Thoracic aorta (tissue), 2 donors: ENCODE results near the gene S100A2. TPM values are rescaled to one million over a fixed set of nuclear protein-coding genes. Genes with fewer than 3 reads are reported as not detected.

Experiments
- ATAC-seq: fragments of 150-250 bp; one replicate; pipeline ENCODE4 v1.8.0; 2017; ENCODE audit warnings: low read depth; ENCODE audit not compliant: insufficient number of reproducible peaks, low FRiP score
- DNase-seq: peaks from one replicate; pipeline ENCODE4 v3.0.0-alpha.2; 2020; ENCODE audit warnings: low spot score
- H3K27ac ChIP-seq, 2 donors: fragments of 200-600 bp; sonication (generic); 1 replicate in 1 of 2; 2 replicates in 1 of 2; pipeline ENCODE4 v1.5.1; 2016; ENCODE audit warnings: mild to moderate bottlenecking in 2 of 2, moderate library complexity in 2 of 2
- H3K27me3 ChIP-seq: fragments of 200-600 bp; sonication (generic); replicated peaks from 2 replicates; pipeline ENCODE4 v1.6.0; 2016; ENCODE audit warnings: mild to moderate bottlenecking; ENCODE audit not compliant: insufficient read depth
- H3K36me3 ChIP-seq: fragments of 200-600 bp; sonication (generic); one replicate; pipeline ENCODE4 v1.5.1; 2016
- H3K4me1 ChIP-seq, 2 donors: fragments of 200-600 bp; sonication (generic); 1 replicate in 1 of 2; 2 replicates in 1 of 2; pipeline versions ENCODE4 v1.5.1 to v1.6.0; 2016; ENCODE audit warnings: low read depth in 2 of 2, mild to moderate bottlenecking in 1 of 2; ENCODE audit not compliant: control insufficient read depth in 1 of 2
- H3K4me3 ChIP-seq: fragments of 200-600 bp; sonication (generic); 2 replicates; pipeline ENCODE4 v1.5.1; 2016; ENCODE audit warnings: mild to moderate bottlenecking
- H3K9me3 ChIP-seq: fragments of 200-600 bp; sonication (generic); 2 replicates; pipeline ENCODE4 v1.5.1; 2016
- total RNA-seq, 2 donors: library from RNA; depleted of rRNA; stranded (reverse); fragments of >200 nt; gene quantifications; one replicate each; pipeline versions ENCODE4 v1.1.0 to v1.2.3, GENCODE V29; 2016
- TF ChIP-seq, protein P1 (sequence below): fragments of 200-600 bp; sonication (generic); IDR thresholded peaks from one replicate; pipeline ENCODE4 v1.5.1; 2019; ENCODE audit warnings: antibody characterized with exemption

The S100A2 gene
- total RNA-seq, 2 donors from 2014 or later: 1.1 to 2.9 TPM

DNA sequence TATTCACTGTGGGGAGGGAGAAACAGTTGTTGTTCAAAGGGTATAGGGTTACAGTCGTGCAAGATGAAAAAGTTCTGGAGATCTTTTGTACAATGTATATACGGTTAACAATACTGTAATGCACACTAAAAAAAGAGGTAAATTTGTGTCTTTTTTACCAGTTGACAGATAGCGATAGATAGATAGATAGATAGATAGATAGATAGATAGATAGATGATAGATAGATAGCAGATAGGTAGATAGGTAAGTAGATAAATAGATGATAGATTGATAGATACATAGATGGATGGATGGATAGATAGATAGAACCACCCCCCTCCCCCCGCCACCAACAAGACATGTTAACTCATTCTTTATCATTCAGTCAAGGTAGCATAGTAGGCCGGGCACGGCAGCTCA is 37.1 kb upstream of the S100A2 start:
- Histone ChIP-seq H3K27me3 (no peaks in the 10 kb centered on the region), H3K4me1 (peaks cover 0 to 6% of the 10 kb centered on the region in 2 donors), H3K9me3 (no peaks in the 10 kb centered on the region), H3K36me3 (peaks cover 17% of the 10 kb centered on the region), H3K27ac (no peak overlapping the region), H3K4me3 (no peak overlapping the region)
- TF ChIP-seq, protein P1, sequence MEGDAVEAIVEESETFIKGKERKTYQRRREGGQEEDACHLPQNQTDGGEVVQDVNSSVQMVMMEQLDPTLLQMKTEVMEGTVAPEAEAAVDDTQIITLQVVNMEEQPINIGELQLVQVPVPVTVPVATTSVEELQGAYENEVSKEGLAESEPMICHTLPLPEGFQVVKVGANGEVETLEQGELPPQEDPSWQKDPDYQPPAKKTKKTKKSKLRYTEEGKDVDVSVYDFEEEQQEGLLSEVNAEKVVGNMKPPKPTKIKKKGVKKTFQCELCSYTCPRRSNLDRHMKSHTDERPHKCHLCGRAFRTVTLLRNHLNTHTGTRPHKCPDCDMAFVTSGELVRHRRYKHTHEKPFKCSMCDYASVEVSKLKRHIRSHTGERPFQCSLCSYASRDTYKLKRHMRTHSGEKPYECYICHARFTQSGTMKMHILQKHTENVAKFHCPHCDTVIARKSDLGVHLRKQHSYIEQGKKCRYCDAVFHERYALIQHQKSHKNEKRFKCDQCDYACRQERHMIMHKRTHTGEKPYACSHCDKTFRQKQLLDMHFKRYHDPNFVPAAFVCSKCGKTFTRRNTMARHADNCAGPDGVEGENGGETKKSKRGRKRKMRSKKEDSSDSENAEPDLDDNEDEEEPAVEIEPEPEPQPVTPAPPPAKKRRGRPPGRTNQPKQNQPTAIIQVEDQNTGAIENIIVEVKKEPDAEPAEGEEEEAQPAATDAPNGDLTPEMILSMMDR: no peak
- ATAC-seq (no peak), DNase-seq (no peak)

DNA sequence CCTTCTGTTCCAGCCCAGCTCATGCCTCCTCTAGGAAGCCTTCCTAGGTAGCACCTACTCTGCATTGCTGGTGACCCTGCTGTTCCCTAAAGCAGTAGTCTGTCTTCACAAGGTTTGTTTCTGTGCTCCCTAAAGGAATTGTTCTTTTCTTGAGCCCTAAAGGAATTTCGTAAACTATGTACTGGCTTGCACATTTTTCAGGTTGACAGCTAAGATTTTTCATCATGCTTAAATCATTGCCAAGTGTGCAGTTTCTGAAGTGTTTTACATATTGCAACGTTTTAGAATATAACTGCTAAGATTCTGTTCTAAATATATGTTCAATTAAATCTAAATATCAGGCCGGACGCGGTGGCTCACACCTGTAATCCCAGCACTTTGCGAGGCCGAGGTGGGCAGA is 34.2 kb upstream of the S100A2 start:
- ATAC-seq (no peak), DNase-seq (no peak)
- Histone ChIP-seq H3K9me3 (no peaks in the 10 kb centered on the region), H3K36me3 (no peaks in the 10 kb centered on the region), H3K4me1 (no peaks in the 10 kb centered on the region), H3K27ac (no peak overlapping the region), H3K27me3 (no peaks in the 10 kb centered on the region), H3K4me3 (no peak overlapping the region)
- TF ChIP-seq, protein P1: no peak

DNA sequence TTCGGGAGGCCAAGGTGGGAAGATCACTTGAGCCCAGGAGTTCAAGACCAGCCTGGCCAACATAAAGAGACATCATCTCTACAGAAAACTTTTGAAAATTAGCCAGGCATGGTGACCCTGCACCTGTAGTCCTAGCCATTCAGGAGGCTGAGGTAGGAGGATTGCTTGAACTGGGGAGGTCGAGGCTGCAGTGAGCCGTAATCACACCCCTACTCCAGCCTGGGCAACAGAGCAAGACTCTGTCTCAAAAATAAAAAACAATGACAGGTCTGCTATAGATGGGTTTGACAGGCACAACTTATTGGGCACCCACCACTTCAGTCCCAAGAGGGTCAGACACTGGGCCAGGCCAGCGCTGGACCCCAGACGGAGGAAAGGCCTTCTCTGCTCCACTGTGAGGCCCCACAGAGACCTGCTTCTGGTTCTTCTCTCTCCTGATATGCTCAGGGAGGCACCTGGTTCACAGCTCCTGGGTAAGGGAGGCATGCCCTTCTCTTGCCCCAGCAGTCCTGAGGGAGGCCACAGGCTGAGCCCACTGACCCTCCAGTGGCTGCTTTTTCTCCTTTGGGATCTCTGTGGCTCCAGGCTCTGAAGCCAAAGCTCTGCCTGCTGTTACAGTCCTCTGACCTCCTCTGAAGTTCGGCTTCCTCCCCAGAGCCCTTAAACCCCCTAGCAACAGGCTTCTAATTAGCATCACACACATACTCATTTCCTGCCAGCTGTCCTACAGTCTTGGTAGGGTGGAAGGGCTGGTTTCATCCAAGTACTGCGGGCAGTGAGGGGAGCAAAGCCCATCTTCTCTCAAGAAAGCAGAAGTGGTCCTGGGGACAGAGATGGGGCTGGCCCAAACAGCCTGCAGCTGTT is 32.9 kb upstream of the S100A2 start:
- ATAC-seq: no peak
- Histone ChIP-seq H3K27ac (no peak overlapping the region), H3K9me3 (no peaks in the 10 kb centered on the region), H3K36me3 (no peaks in the 10 kb centered on the region), H3K4me1 (no peaks in the 10 kb centered on the region), H3K4me3 (no peak overlapping the region), H3K27me3 (no peaks in the 10 kb centered on the region)
- no peak for DNase-seq
- TF ChIP-seq, protein P1: no peak

DNA sequence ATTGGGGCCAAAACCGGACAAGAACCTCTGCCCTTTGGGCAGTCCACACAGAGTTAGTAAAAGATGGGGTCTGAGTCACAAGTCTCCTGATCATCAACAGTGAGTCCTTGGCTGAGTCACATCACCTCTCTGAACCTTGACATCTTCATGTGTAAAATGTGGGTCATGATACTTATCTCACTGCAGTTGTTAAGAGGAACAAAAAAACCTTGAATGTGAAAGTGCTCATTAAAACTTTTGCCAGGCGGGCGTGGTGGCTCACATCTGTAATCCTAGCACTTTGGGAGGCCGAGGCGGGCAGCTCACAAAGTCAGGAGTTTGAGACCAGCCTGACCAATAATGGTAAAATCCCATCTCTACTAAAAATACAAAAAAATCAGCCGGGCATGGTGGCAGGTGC is 31.6 kb upstream of the S100A2 start:
- Histone ChIP-seq H3K4me3 (no peak overlapping the region), H3K36me3 (no peaks in the 10 kb centered on the region), H3K9me3 (no peaks in the 10 kb centered on the region), H3K27ac (no peak overlapping the region), H3K27me3 (no peaks in the 10 kb centered on the region), H3K4me1 (no peaks in the 10 kb centered on the region)
- TF ChIP-seq, protein P1: no peak
- DNase-seq: no peak
- ATAC-seq: no peak

DNA sequence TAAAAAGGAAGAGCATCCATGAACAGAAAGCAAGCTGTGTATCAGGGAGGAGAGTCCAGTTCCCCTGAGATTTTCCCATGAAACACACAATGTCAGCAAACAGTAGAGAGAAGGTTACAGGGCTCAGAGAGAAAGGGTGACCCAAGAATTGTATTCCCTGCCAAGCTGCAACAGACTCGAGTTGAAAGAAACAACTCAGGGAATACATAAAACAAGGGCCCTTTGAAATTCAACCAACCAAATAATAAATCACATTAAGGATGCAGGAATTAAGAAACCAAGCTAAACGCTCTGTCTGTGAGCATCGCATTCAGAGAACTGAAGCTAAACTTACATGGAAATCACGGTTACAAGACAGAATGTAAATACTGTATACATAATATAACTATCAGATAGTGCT is 27.1 kb upstream of the S100A2 start:
- Histone ChIP-seq H3K9me3 (no peaks in the 10 kb centered on the region), H3K27me3 (no peaks in the 10 kb centered on the region), H3K4me1 (no peaks in the 10 kb centered on the region), H3K4me3 (no peak overlapping the region), H3K36me3 (no peaks in the 10 kb centered on the region), H3K27ac (no peak overlapping the region)
- ATAC-seq (no peak), DNase-seq (no peak)
- TF ChIP-seq, protein P1: no peak
